ENCODE data around the gene SCUBE1.

DNA sequence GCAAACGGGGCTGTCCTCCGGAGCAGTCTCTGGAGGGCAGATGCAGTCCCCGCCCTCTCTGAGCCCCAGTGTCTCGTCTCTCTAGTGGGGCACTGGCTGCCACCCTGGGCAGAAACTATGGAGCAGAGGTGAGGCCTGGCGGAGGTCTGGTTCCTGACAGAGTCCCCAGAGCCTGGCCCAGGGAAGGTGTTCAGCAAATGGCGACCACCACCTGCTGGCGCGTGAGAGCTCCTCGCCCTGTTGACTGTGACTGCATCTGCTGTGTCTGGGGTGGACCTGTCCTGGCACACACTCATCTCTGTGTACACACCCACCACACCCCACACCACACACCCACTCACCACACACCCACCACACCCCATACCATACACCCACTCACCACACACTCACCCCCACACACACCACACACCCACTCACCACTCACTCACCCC is 137.9 kb downstream of the SCUBE1 start:
- TF ChIP-seq NRF1 (IDR thresholded peaks at IDR 0.05; ENCODE audit: low read depth, low read length), result no peak
- no peak for TF ChIP-seq POLR2A (IDR thresholded peaks at IDR 0.05; ENCODE audit: control extremely low read depth in 1 of 2, low read depth in 2 of 2, low read length in 2 of 2)
- TF ChIP-seq, protein P1, sequence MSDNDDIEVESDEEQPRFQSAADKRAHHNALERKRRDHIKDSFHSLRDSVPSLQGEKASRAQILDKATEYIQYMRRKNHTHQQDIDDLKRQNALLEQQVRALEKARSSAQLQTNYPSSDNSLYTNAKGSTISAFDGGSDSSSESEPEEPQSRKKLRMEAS (IDR thresholded peaks at IDR 0.05), result no peak
- TF ChIP-seq POLR2AphosphoS5 (IDR thresholded peaks at IDR 0.05; ENCODE audit: low read depth, low read length), result no peak
- TF ChIP-seq, protein P2, sequence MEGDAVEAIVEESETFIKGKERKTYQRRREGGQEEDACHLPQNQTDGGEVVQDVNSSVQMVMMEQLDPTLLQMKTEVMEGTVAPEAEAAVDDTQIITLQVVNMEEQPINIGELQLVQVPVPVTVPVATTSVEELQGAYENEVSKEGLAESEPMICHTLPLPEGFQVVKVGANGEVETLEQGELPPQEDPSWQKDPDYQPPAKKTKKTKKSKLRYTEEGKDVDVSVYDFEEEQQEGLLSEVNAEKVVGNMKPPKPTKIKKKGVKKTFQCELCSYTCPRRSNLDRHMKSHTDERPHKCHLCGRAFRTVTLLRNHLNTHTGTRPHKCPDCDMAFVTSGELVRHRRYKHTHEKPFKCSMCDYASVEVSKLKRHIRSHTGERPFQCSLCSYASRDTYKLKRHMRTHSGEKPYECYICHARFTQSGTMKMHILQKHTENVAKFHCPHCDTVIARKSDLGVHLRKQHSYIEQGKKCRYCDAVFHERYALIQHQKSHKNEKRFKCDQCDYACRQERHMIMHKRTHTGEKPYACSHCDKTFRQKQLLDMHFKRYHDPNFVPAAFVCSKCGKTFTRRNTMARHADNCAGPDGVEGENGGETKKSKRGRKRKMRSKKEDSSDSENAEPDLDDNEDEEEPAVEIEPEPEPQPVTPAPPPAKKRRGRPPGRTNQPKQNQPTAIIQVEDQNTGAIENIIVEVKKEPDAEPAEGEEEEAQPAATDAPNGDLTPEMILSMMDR (IDR thresholded peaks at IDR 0.05; ENCODE audit: control extremely low read depth in 1 of 3, insufficient read depth in 1 of 3, low read depth in 1 of 3, low read length in 3 of 3), result no peak
- no peak for TF ChIP-seq TAF7 (optimal IDR thresholded peaks at IDR 0.05; ENCODE audit: borderline replicate concordance, low read depth, low read length)
- TF ChIP-seq, protein P3, sequence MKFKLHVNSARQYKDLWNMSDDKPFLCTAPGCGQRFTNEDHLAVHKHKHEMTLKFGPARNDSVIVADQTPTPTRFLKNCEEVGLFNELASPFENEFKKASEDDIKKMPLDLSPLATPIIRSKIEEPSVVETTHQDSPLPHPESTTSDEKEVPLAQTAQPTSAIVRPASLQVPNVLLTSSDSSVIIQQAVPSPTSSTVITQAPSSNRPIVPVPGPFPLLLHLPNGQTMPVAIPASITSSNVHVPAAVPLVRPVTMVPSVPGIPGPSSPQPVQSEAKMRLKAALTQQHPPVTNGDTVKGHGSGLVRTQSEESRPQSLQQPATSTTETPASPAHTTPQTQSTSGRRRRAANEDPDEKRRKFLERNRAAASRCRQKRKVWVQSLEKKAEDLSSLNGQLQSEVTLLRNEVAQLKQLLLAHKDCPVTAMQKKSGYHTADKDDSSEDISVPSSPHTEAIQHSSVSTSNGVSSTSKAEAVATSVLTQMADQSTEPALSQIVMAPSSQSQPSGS (IDR thresholded peaks at IDR 0.05; ENCODE audit: low read length), result no peak
- no peak for TF ChIP-seq CHD2 (IDR thresholded peaks at IDR 0.05; ENCODE audit: low read length)
- TF ChIP-seq RFX5 (IDR thresholded peaks at IDR 0.05; ENCODE audit: borderline replicate concordance, low read depth, low read length), result no peak
- TF ChIP-seq SP1 (IDR thresholded peaks at IDR 0.05; ENCODE audit: low read depth, low read length), result no peak
- no peak for TF ChIP-seq YY1 (IDR thresholded peaks at IDR 0.05; ENCODE audit: low read depth, low read length)
